Measurements from ENCODE around the gene SKA1.
"Not testable (repeated sequence)": the region's sequence is repeated elsewhere in the genome, so short reads cannot be mapped to it uniquely, and the experiment has no call there.

Gene SKA1

GRCh38 chr18:50396005-50396660 is 21.3 kb downstream of the SKA1 start:
- DNase-seq, result no peak

DNA sequence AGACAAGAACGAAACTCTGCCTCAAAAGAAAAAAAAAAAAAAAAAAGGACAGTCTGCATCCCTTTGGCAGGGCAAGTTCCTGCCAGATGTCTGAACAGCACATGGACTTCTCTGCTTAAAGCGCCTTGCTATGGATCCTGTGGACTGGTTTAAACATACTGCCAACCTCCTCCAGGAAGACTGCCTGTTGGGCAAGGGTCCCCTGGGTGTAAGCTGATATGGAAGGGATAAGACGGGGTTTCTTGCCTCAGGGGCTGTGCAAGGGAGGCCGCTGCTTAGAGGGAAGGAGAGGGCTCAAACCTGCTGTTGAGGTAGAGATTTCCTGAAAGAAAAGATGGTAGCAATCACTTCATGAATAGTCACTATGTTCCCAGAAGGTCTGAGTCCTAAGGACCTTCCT is 22.2 kb downstream of the SKA1 start:
- DNase-seq, result no peak

GRCh38 chr18:50398099-50398498 is 23.3 kb downstream of the SKA1 start:
- no peak for DNase-seq

DNA sequence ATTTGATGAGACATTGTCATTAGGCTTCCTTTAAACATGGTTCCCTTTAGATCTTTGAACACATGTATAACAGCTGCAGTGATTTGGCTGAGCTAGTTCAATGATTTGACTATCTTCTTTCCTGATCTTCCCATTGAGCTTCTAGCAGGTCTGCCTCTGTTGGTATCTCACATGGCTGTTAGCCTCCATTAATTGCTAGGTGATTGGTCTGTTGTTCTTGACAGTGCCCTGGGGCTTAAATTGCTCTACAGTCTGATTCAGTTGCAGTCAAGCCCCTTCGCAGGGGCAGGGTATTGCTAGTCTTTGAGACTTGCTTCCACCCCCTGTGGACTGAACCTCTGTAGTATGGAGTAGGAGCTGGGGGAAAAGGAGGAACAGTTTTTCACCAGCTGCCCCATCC is 24.1 kb downstream of the SKA1 start:
- no peak for DNase-seq

- no peak for DNase-seq
Observed at GRCh38 chr18:50399582-50399981, 24.7 kb downstream of the SKA1 start.

DNA sequence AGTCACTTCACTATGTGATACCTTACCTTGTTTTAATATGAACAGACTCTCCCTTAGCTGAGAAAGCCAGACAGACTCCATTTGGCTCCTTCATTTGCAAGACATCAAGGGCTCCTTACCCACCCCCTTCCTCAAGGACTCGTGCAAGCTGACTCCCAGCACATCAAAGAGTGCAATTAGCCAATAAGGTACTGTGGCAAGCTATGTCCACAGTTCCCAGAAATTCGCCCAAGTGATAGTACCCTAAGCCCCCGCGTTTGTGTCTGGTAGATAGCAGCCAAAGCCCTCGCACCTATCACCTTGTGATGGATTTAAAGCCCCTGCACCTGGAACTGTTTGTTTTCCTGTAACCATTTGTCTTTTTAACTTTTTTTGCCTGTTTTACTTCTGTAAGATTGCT is 25.6 kb downstream of the SKA1 start:
- DNase-seq, result not testable (repeated sequence)

GRCh38 chr18:50401295-50401694 is 26.4 kb downstream of the SKA1 start:
- DNase-seq, result no peak

DNA sequence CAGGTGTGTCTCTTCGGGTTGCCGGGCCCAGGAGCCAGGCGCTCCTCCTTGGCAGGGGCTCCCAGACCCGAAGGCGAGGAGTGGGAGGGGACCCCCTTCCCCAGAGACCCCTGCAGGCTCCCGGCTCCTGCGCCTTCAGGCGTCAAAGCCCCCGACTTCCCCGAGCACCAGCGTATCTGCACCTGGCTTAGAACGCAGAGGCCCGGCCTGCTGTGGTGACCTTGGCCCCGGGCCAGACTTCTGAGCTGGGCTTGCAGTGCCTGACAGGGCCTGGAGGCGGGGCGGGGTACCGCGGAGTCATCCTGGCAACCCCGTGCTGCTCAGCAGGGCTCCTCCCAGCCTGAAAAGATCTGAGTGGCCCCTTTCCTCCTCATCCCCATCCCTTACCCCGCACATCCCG is 27.0 kb downstream of the SKA1 start:
- no peak for DNase-seq

DNA sequence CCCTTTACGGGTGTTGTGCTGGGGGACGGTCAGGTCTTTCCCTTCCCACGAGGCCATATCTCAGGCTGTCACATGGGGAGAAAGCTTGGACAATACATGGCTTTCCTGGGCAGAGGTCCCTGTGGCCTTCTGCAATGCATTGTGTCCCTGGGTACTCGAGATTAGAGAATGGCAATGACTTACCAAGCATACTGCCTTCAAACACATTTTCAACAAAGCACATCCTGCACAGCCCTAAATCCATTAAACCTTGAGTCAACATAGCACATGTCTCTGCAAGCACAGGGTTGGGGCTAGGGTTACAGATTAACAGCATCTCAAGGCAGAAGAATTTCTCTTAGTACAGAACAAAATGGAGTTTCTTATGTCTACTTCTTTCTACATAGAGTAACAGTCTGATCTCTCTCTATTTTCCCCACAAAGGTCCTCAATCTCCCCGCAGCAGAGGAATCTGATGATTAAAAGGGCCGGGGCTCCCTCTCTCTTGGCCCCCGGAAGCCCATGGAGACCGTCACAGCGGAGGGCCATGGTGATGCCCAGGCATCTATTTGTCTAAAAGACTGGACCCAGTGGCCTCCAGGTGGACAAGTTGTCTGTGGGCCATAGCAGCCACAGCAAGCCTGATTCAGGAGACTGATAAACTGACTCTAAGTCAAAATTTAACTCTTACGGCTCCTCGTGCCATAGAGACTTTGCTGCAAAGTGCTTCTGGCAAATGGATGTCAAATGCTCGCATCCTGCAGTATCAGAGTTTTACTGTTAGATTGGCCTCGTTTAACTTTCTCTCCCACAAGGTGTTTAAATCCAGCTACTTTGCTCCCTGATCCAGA is 30.1 kb downstream of the SKA1 start:
- not testable (repeated sequence) for DNase-seq

- no peak for DNase-seq
Observed at GRCh38 chr18:50405582-50406271, 30.9 kb downstream of the SKA1 start.

DNA sequence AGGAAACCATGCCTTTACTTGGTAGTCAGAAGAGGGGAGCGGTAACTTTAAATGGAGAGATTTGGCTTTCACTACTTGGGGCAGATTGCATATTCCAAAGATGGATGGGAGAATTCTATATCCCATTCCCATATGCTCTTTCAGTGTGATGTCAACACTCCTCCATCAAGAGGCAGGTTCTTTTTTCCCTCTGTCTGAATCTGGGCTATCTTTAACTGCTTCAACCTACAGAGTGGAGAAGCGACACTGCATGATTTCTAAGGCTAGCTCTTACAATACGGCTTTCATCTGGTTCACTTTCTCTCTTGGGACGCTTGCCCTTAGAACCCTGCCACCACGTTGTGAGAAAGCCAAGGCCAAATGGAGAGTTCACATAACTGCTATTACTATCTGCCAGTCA is 34.4 kb downstream of the SKA1 start:
- DNase-seq, result no peak

DNA sequence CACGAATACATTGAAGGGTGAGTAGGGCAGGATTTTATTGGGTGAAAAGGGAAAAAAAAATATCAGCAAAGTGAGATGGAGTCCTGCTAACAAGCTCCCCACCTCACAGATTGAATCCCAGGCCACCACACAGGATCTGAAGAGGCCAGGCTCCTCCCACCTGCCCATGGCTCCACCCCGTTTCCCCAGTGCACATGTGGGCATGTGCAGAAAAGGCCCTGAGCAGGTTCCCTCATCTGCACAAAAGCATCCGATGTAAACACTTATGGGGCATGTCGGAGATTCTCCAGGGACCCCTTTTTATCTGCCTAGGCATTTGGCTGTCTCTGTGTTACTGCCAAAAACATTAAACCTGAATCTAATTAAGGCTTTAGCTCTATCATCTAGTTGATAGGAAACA is 35.2 kb downstream of the SKA1 start:
- no peak for DNase-seq

DNA sequence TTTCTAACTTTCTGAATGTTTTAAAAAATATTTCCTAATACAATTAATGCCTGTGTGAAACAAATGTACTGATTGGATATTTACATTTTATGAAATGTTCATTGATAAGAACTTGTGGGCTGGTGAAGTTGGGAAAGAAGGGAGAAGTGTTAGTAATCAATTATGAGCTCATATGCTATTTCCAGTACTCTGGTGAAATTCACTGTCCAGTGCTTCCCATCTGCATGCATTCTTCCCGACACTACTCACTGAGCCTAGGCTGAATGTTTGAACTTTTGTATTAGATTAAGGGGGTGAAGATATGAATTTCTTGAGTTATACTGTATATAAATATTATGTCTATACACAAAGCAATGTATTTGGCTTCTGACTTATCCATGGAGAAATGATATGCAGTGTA is 36.0 kb downstream of the SKA1 start:
- DNase-seq, result no peak

DNA sequence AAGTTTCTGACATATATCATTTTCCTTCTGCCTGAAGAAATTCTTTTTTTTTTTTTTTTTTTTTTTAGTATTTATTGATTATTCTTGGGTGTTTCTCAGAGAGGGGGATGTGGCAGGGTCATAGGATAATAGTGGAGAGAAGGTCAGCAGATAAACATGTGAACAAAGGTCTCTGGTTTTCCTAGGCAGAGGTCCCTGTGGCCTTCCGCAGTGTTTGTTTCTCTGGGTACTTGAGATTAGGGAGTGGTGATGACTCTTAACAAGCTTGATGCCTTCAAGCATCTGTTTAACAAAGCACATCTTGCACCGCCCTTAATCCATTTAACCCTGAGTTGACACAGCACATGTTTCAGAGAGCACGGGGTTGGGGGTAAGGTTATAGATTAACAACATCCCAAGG is 42.0 kb downstream of the SKA1 start:
- not testable (repeated sequence) for DNase-seq

DNA sequence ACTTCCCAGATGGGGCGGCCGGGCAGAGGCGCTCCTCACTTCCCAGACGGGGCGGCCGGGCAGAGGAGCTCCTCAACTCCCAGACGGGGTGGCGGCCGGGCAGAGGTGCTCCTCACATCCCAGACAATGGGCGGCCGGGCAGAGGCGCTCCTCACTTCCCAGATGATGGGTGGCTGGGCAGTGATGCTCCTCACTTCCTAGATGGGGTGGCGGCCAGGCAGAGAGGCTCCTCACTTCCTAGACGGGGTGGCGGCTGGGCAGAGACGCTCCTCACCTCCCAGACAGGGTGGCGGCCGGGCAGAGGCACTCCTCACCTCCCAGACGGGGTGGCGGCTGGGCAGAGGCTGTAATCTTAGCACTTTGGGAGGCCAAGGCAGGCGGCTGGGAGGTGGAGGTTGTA is 42.9 kb downstream of the SKA1 start:
- not testable (repeated sequence) for DNase-seq

- DNase-seq, result no peak
Observed at GRCh38 chr18:50418650-50419049, 43.8 kb downstream of the SKA1 start.

- no peak for DNase-seq
Observed at GRCh38 chr18:50422286-50422898, 47.5 kb downstream of the SKA1 start.

DNA sequence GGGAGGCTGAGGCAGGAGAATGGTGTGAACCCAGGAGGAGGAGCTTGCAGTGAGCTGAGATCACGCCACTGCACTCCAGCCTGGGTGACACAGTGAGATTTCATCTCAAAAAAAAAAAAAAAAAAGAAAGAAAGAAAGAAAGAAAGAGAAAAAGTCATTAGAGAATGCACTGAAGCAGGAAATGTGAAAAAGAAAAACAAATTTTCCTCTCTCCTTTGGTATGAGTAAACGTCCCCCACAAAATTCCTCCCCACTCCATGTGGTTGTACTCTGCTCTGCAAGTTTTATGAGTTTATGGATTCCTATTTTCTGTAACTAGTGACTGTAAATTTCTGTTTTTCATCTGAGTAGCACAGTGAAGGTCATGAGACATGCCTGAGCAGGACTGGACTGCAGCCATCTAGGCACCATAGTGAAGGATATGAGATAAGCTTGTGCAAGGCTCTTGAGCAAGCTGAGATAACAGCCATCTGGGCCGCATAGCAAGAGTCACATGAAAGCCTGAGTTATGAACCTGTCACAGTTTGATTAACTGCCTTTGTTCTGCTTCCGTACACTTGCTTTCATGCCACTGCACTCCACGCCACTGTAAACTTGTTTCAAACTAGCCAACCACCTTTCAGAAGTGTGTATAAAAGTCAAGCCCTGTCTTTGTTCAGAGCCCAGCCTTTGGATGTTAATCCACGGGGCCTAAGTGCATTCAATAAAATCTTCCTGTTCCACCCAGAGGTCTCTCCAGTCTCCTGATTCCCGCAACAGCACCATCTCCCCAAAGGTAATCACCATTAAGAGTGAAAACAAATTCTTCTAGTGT is 50.2 kb downstream of the SKA1 start:
- DNase-seq, result no peak

DNA sequence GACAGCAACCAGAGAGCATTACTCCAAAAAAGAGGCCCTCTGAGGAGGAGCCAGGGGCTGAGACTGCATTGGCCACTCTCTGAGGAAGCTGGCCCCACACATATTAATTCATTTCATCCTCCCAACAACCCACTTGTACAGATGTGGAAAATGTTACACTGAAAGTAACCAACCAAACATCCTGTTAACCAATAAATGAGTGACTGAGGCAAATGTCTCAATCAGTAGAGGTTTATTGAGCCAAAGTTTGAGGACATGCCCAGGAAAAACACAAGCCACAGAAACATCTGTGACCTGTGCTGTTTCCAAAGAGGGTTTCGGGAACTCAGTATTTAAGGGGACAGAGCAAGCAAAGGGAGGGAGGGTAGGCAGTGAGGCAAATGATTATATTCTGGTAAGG is 53.0 kb downstream of the SKA1 start:
- no peak for DNase-seq

DNA sequence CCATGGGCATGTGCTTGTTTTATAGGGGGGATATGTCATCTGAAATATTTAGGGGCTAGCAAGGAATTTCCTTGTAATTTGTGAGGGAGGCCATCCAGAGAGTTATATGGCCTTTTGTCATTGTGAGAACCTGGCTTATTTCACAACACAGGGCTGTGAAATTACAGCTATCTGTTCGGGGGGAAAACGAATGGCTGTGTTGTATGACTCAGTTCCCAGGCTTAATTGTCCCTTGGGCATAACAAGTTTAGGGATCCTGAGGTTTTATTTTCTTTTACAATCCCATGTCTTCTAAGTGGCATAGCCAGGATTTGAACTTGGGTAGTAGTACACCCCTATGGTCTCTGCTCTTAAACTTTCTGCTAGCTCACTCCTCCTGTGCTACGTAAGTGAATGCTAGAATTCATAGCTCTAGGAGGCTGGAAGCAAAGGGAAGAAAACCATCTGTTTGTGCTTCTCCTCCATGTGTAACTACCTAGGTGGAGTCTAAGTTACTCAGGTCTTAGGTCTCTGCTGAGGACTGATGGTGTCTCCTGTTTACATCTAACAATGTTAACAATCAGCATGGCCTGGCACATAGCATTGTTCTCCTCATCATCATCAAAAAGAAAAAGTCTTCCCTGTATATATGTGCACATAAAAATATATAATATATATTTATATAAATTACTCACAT is 53.8 kb downstream of the SKA1 start:
- DNase-seq, result no peak

- no peak for DNase-seq
Observed at GRCh38 chr18:50429207-50429948, 54.5 kb downstream of the SKA1 start.

All from activated T-cell treated with anti-CD3 and anti-CD28 coated beads, Interleukin-2, amount 50 U/mL, for 1 hour (primary cell).